ENCODE results near the gene PCSK6.

The PCSK6 gene

DNA sequence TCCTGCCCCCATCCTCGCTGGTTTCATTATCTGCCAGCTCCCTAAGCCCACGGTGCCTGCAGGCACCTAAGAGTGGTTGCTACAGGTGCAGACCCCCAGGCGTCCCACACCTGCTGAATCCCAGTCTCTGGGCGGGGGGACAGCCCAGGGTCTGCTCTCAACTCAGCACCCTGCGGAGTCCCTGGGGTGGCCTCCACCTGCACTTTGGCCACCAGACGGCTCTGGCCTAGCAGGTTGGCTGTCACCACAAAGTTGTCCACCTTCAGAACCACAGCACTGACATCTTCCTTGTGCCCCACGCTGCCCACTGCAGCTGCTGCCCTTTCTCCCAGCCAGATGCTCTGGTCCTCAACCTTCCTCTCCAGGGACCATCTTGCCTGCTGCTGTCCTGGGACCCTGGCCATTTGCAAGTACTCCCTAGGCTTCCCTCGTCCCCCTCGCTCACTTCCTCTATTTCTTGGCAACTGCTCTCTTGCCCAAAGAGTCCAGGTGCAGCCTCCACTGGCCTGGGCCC, 159.6 kb downstream of the PCSK6 start:
- H3K27me3 ChIP-seq (replicated peaks; ENCODE audit: insufficient read depth, low read length): peaks cover 41% of the 10 kb centered on the region
- no peaks in the 10 kb centered on the region for H3K4me1 ChIP-seq (ENCODE audit: low read length)
- H3K9ac ChIP-seq (ENCODE audit: low read length): no peak overlapping the region
- TF ChIP-seq EZH2phosphoT487 (IDR thresholded peaks at IDR 0.05; ENCODE audit: low read length): no peak
- TF ChIP-seq, protein P1, sequence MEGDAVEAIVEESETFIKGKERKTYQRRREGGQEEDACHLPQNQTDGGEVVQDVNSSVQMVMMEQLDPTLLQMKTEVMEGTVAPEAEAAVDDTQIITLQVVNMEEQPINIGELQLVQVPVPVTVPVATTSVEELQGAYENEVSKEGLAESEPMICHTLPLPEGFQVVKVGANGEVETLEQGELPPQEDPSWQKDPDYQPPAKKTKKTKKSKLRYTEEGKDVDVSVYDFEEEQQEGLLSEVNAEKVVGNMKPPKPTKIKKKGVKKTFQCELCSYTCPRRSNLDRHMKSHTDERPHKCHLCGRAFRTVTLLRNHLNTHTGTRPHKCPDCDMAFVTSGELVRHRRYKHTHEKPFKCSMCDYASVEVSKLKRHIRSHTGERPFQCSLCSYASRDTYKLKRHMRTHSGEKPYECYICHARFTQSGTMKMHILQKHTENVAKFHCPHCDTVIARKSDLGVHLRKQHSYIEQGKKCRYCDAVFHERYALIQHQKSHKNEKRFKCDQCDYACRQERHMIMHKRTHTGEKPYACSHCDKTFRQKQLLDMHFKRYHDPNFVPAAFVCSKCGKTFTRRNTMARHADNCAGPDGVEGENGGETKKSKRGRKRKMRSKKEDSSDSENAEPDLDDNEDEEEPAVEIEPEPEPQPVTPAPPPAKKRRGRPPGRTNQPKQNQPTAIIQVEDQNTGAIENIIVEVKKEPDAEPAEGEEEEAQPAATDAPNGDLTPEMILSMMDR (IDR thresholded peaks at IDR 0.05; ENCODE audit: low read length): no peak
- TF ChIP-seq EZH2 (optimal IDR thresholded peaks at IDR 0.05; ENCODE audit: low read depth, low read length): no peak
- H3K27ac ChIP-seq (ENCODE audit: low read length): no peak overlapping the region
- H3K9me3 ChIP-seq (replicated peaks; ENCODE audit: insufficient read depth, low read length): no peaks in the 10 kb centered on the region
- H3K4me2 ChIP-seq (ENCODE audit: low read depth, low read length): no peak overlapping the region
- H3K79me2 ChIP-seq (ENCODE audit: low read length): no peaks in the 10 kb centered on the region
- no peaks in the 10 kb centered on the region for H3F3A ChIP-seq (ENCODE audit: insufficient read depth, low read length)
- H3K4me3 ChIP-seq (ENCODE audit: low read length): no peak overlapping the region
- H2AFZ ChIP-seq (ENCODE audit: low read length): no peak overlapping the region
- no peaks in the 10 kb centered on the region for H3K36me3 ChIP-seq (replicated peaks; ENCODE audit: insufficient read depth, low read length)
- no peaks in the 10 kb centered on the region for H4K20me1 ChIP-seq (ENCODE audit: insufficient read depth, low read length)
- no peaks in the 10 kb centered on the region for H3K9me2 ChIP-seq (replicated peaks; ENCODE audit: insufficient read depth, low read length)
- DNase-seq: no peak

DNA sequence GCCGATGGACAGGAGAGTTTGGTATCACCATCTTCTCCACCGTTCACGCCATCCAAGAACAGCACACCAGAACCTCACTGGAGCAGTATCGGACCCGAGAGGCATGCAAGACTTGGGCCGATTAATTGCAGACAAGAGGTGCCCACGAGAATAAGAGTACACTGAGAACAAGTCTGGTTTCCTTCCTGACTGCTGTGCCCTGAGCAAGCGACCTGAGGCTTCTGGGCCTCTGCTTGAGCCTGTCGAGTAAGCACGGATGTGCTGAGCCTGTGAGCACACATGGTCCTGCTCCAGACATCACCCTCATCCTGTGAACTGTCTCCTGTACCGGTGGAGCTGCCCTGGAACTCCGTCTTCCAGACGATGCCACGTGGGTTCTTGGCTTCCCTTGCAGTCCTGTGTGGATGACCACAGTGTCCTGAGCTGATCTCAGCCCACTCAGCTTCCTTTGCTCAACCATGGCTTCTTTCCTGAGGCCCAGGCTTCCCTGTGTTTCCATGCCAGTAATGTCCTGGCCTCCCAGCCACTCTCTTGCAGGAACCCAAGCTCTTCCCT, 160.1 kb downstream of the PCSK6 start:
- DNase-seq: no peak
- peaks cover 45% of the 10 kb centered on the region for H3K27me3 ChIP-seq (replicated peaks; ENCODE audit: insufficient read depth, low read length)
- no peaks in the 10 kb centered on the region for H3K9me3 ChIP-seq (replicated peaks; ENCODE audit: insufficient read depth, low read length)
- H3K4me1 ChIP-seq (ENCODE audit: low read length): no peaks in the 10 kb centered on the region
- H4K20me1 ChIP-seq (ENCODE audit: insufficient read depth, low read length): no peaks in the 10 kb centered on the region
- H3K9me2 ChIP-seq (replicated peaks; ENCODE audit: insufficient read depth, low read length): no peaks in the 10 kb centered on the region
- H3K79me2 ChIP-seq (ENCODE audit: low read length): no peaks in the 10 kb centered on the region
- H3K4me2 ChIP-seq (ENCODE audit: low read depth, low read length): no peak overlapping the region
- TF ChIP-seq EZH2 (optimal IDR thresholded peaks at IDR 0.05; ENCODE audit: low read depth, low read length) (no peak), EZH2phosphoT487 (IDR thresholded peaks at IDR 0.05; ENCODE audit: low read length) (no peak)
- TF ChIP-seq, protein P1 (IDR thresholded peaks at IDR 0.05; ENCODE audit: low read length): no peak
- H3K36me3 ChIP-seq (replicated peaks; ENCODE audit: insufficient read depth, low read length): no peaks in the 10 kb centered on the region
- no peaks in the 10 kb centered on the region for H3F3A ChIP-seq (ENCODE audit: insufficient read depth, low read length)
- no peak overlapping the region for H3K27ac ChIP-seq (ENCODE audit: low read length)
- no peak overlapping the region for H2AFZ ChIP-seq (ENCODE audit: low read length)
- H3K9ac ChIP-seq (ENCODE audit: low read length): no peak overlapping the region
- H3K4me3 ChIP-seq (ENCODE audit: low read length): no peak overlapping the region

DNA sequence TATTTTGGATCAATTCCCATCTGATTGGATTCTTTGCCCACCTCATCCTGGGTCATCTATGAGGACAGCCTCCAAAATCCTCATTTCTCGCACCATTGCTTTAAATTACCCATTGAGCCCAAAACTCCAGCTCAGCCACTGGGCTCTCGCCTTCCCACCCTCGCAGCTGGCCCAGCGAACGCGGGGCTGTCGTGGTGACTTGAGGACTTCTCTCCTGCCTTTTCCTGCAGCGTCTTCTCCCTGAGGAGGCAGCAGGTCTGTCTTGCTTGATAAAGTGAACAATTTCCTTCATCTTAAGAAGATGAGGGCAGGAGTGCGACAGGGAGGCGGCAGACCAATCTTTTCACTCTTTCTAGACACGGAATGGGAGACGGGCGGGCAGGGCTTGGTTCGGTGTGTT, 161.5 kb downstream of the PCSK6 start:
- Histone ChIP-seq H2AFZ (ENCODE audit: low read length) (no peak overlapping the region), H3K27me3 (replicated peaks; ENCODE audit: insufficient read depth, low read length) (peaks cover 51% of the 10 kb centered on the region)

More for the DNA sequence above, 161.5 kb downstream of the PCSK6 start:
- Histone ChIP-seq H3K4me3 (ENCODE audit: low read length) (no peak overlapping the region), H3K4me1 (ENCODE audit: low read length) (no peaks in the 10 kb centered on the region), H3K79me2 (ENCODE audit: low read length) (no peaks in the 10 kb centered on the region), H3F3A (ENCODE audit: insufficient read depth, low read length) (no peaks in the 10 kb centered on the region), H3K36me3 (replicated peaks; ENCODE audit: insufficient read depth, low read length) (no peaks in the 10 kb centered on the region), H3K27ac (ENCODE audit: low read length) (no peak overlapping the region), H3K9me3 (replicated peaks; ENCODE audit: insufficient read depth, low read length) (no peaks in the 10 kb centered on the region), H4K20me1 (ENCODE audit: insufficient read depth, low read length) (no peaks in the 10 kb centered on the region), H3K4me2 (ENCODE audit: low read depth, low read length) (no peak overlapping the region), H3K9me2 (replicated peaks; ENCODE audit: insufficient read depth, low read length) (no peaks in the 10 kb centered on the region), H3K9ac (ENCODE audit: low read length) (no peak overlapping the region)
- no peak for DNase-seq
- TF ChIP-seq, protein P1 (IDR thresholded peaks at IDR 0.05; ENCODE audit: low read length): no peak
- no peak for TF ChIP-seq EZH2phosphoT487 (IDR thresholded peaks at IDR 0.05; ENCODE audit: low read length)
- no peak for TF ChIP-seq EZH2 (optimal IDR thresholded peaks at IDR 0.05; ENCODE audit: low read depth, low read length)

All from MM.1S (cell line).